ENCODE results near the gene NPB.

DNA sequence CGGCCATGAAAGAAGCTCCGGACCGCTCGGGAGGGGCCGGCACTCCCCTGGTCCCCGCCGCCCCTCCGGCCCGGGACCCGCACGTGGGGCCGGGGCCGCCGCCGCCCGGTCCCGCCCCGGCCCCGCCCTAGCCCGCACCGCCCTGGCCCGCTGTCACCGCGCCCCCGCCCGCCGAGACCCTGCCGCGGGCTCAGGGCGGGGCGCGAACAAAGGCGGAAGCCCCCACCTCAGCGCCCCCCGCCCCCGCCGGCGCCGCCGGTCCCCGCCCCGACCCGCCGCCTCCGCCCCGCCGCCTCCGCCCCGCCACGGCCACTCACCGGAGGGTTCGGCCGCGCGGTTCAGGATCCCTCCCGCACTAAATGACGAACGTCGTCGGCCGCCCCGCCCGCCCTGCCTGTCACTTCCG lies 31.1 kb upstream of the NPB start, which contains the start of gene ARHGDIA:
- TF ChIP-seq EZH2 (IDR thresholded peaks at IDR 0.05; ENCODE audit: borderline replicate concordance, insufficient read depth, low read length, poor library complexity, severe bottlenecking) (no peak), TAF1 (IDR thresholded peaks at IDR 0.05; ENCODE audit: low read depth) (no peak), MXI1 (conservative IDR thresholded peaks at IDR 0.05; ENCODE audit: poor library complexity, severe bottlenecking) (no peak)
- TF ChIP-seq, protein P1, sequence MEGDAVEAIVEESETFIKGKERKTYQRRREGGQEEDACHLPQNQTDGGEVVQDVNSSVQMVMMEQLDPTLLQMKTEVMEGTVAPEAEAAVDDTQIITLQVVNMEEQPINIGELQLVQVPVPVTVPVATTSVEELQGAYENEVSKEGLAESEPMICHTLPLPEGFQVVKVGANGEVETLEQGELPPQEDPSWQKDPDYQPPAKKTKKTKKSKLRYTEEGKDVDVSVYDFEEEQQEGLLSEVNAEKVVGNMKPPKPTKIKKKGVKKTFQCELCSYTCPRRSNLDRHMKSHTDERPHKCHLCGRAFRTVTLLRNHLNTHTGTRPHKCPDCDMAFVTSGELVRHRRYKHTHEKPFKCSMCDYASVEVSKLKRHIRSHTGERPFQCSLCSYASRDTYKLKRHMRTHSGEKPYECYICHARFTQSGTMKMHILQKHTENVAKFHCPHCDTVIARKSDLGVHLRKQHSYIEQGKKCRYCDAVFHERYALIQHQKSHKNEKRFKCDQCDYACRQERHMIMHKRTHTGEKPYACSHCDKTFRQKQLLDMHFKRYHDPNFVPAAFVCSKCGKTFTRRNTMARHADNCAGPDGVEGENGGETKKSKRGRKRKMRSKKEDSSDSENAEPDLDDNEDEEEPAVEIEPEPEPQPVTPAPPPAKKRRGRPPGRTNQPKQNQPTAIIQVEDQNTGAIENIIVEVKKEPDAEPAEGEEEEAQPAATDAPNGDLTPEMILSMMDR (IDR thresholded peaks at IDR 0.05; ENCODE audit: poor library complexity, severe bottlenecking), result no peak
